A673 (cell line): ENCODE results near the gene ALPK3.

Experiments
- EZH2 ChIP-seq: fragments of 200-600 bp; sonication (generic); IDR thresholded peaks from 2 replicates; pipeline ENCODE4 v1.6.1; 2017; ENCODE audit warnings: borderline replicate concordance, low read depth, mild to moderate bottlenecking, mixed read lengths, antibody characterized with exemption, low read length; ENCODE audit not compliant: poor library complexity, severe bottlenecking
- TF ChIP-seq, protein P1 (sequence below): fragments of 300-800, 200-600 bp; sonication (generic); conservative IDR thresholded peaks from 2 replicates; pipeline ENCODE4 v1.5.1; 2017; ENCODE audit warnings: low read depth, mild to moderate bottlenecking, antibody characterized with exemption, low read length, moderate library complexity, mixed read lengths

DNA sequence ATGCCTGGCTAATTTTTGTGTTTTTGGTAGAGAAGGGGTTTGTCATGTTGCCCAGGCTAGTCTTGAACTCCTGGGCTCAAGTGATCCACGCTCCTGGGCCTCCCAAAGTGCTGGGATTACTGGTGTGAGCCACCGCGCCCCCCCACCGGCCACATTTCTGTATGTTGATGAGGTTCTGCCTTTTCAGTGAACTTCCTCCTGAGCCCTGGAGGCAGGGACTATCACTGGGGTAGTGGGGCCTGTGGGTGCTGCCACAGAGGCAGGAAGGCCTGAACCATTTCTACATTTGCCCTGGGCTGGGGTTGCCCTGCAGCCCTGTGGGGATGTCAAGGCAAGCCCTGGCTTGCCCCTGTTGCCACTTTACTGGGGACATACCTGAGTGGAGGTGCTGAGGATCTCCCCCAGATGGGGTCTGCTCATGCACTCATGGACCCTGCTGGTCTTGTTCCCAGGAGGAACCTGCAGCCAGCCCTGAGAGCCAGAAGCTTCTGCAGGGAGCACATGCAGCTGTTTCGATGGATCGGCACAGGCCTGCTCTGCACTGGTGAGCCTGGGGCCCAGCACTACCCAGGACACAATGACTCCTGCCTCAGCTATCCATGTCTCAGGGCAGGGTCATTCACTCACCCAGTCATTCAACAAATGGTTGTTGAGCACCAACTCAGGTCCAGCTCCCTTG lies 73.0 kb downstream of the ALPK3 start:
- TF ChIP-seq, protein P1, sequence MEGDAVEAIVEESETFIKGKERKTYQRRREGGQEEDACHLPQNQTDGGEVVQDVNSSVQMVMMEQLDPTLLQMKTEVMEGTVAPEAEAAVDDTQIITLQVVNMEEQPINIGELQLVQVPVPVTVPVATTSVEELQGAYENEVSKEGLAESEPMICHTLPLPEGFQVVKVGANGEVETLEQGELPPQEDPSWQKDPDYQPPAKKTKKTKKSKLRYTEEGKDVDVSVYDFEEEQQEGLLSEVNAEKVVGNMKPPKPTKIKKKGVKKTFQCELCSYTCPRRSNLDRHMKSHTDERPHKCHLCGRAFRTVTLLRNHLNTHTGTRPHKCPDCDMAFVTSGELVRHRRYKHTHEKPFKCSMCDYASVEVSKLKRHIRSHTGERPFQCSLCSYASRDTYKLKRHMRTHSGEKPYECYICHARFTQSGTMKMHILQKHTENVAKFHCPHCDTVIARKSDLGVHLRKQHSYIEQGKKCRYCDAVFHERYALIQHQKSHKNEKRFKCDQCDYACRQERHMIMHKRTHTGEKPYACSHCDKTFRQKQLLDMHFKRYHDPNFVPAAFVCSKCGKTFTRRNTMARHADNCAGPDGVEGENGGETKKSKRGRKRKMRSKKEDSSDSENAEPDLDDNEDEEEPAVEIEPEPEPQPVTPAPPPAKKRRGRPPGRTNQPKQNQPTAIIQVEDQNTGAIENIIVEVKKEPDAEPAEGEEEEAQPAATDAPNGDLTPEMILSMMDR = no peak
- no peak for TF ChIP-seq EZH2
